ENCODE results near the gene VTCN1. TPM values are rescaled to one million over a fixed set of nuclear protein-coding genes. Genes with fewer than 3 reads are reported as not detected.

Gene VTCN1
- total and polyA plus RNA-seq, 2 of the 8 experiments (the other 6 are each of a cell fraction or from before 2014, with no cell fraction given), result 0.32 TPM; not detected in 1

DNA sequence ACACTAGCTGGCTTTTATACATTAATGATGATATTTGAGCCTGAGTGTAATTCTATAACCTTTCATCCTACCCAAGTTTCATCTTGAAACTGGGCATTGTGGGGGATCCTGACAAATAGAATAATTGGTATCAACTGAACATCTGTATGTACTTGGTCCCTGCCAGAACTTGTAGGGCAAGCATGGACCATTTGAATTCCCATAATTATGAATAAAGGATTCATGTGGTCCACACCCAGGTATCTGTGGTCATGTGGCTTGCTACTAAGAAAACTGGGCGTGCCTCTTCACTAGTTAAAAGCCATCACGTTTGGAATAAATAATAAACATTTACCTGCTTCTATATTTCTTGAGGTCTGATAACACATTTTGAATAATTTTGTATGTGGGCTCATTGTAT lies 20.6 kb upstream of the VTCN1 start:
- 47% methylated on average over 2 of the region's 2 CpGs; no CpG with 5 or more reads in 1 of the 2 experiments for WGBS, 2 experiments (ENCODE audit: extremely low coverage in 1 of 2, insufficient coverage in 1 of 2, insufficient read length in 1 of 2, insufficient replicate concordance in 2 of 2, low coverage in 1 of 2, low lambda C conversion rate in 2 of 2, missing lambda C conversion rate in 1 of 2)
- no peak for FAIRE-seq

More for the DNA sequence above, 20.6 kb upstream of the VTCN1 start:
- Histone ChIP-seq H3K56ac (replicated peaks; ENCODE audit: insufficient read length, low read depth, low read length) (no peak overlapping the region), H2BK15ac (ENCODE audit: low read length) (no peak overlapping the region), H3K79me2 (ENCODE audit: control insufficient read depth in 1 of 2, insufficient read depth in 2 of 2, low read length in 2 of 2) (no peaks in the 10 kb centered on the region), H4K5ac (ENCODE audit: insufficient read length, low read depth, low read length) (no peak overlapping the region), H3K9me3 (ENCODE audit: insufficient read depth in 2 of 2, low read depth in 1 of 2, low read length in 1 of 2) (no peaks in the 10 kb centered on the region), H4K20me1 (replicated peaks in 1 of 2; ENCODE audit: control insufficient read depth in 1 of 2, insufficient read depth in 2 of 2, low read length in 2 of 2) (no peaks in the 10 kb centered on the region), H3K4me2 (ENCODE audit: insufficient read depth in 1 of 2, low read depth in 2 of 2, low read length in 2 of 2) (no peak overlapping the region), H2BK20ac (ENCODE audit: low read length) (no peak overlapping the region), H3K23me2 (ENCODE audit: low read depth, low read length) (no peaks in the 10 kb centered on the region), H2BK5ac (ENCODE audit: low read depth, low read length) (no peak overlapping the region), H3K9ac (replicated peaks in 1 of 4; ENCODE audit: extremely low read depth in 1 of 4, low read depth in 3 of 4, low read length in 3 of 4) (no peak overlapping the region), H3K4me1 (replicated peaks in 1 of 4; ENCODE audit: control insufficient read depth in 3 of 4, insufficient read depth in 4 of 4, low read length in 3 of 4) (no peaks in the 10 kb centered on the region), H3K27me3 (replicated peaks in 1 of 4; ENCODE audit: control insufficient read depth in 3 of 4, extremely low read depth in 1 of 4, insufficient read depth in 3 of 4, low read length in 3 of 4) (no peaks in the 10 kb centered on the region), H3K14ac (ENCODE audit: insufficient read length) (no peak overlapping the region), H2BK120ac (replicated peaks; ENCODE audit: low read depth, low read length) (no peak overlapping the region), H2AK5ac (ENCODE audit: low read depth, low read length) (no peak overlapping the region), H3K27ac (ENCODE audit: low read depth, low read length) (no peak overlapping the region), H4K8ac (ENCODE audit: extremely low read depth, insufficient read depth, low read length) (no peak overlapping the region), H2BK12ac (ENCODE audit: low read depth, low read length) (no peak overlapping the region), H4K91ac (replicated peaks; ENCODE audit: insufficient read length, low read length) (no peak overlapping the region), H3K4ac (replicated peaks; ENCODE audit: insufficient read length, low read depth, low read length) (no peak overlapping the region), H2AFZ (ENCODE audit: low read length) (no peak overlapping the region), H3K23ac (ENCODE audit: insufficient read length) (no peak overlapping the region), H3K36me3 (ENCODE audit: control insufficient read depth in 2 of 4, insufficient read depth in 4 of 4, low read length in 3 of 4) (no peaks in the 10 kb centered on the region), H3K18ac (ENCODE audit: extremely low read depth, low read length) (no peak overlapping the region), H3K4me3 (ENCODE audit: extremely low read depth in 1 of 4, insufficient read depth in 2 of 4, low read depth in 3 of 4, low read length in 4 of 4) (no peak overlapping the region), H3K79me1 (ENCODE audit: low read depth, low read length) (no peaks in the 10 kb centered on the region)
- ChIA-PET POLR2A (ENCODE audit: partially characterized antibody) (no interaction called here), CTCF (ENCODE audit: partially characterized antibody) (interaction anchor here (1.2 kb wide), 1 partner anchor 9 kb away, joined by 3 read pairs; no protein-coding TSS in a partner anchor)
- TF ChIP-seq EZH2 (IDR thresholded peaks at IDR 0.05; ENCODE audit: low read depth, low read length, severe bottlenecking), result no peak
- TF ChIP-seq CBX5 (IDR thresholded peaks at IDR 0.05; ENCODE audit: low read depth, low read length), result no peak
- TF ChIP-seq POLR2A (IDR thresholded peaks at IDR 0.05; ENCODE audit: control extremely low read depth in 1 of 2, low read depth in 2 of 2, low read length in 2 of 2), result no peak
- TF ChIP-seq ZNF274 (IDR thresholded peaks at IDR 0.05; ENCODE audit: borderline replicate concordance, extremely low read depth, low read length), result no peak
- no peak for TF ChIP-seq POU5F1 (IDR thresholded peaks at IDR 0.05; ENCODE audit: low read depth, low read length)
- no peak for TF ChIP-seq NRF1 (IDR thresholded peaks at IDR 0.05; ENCODE audit: low read depth, low read length)
- no peak for DNase-seq (ENCODE audit: low read depth in 1 of 2, low spot score in 2 of 2)

All from H1 (cell line).